ENCODE results near the gene CNIH3.

GRCh38 chr1:224694969-224695368 lies 78.9 kb downstream of the CNIH3 start:
- TF ChIP-seq, protein P1, sequence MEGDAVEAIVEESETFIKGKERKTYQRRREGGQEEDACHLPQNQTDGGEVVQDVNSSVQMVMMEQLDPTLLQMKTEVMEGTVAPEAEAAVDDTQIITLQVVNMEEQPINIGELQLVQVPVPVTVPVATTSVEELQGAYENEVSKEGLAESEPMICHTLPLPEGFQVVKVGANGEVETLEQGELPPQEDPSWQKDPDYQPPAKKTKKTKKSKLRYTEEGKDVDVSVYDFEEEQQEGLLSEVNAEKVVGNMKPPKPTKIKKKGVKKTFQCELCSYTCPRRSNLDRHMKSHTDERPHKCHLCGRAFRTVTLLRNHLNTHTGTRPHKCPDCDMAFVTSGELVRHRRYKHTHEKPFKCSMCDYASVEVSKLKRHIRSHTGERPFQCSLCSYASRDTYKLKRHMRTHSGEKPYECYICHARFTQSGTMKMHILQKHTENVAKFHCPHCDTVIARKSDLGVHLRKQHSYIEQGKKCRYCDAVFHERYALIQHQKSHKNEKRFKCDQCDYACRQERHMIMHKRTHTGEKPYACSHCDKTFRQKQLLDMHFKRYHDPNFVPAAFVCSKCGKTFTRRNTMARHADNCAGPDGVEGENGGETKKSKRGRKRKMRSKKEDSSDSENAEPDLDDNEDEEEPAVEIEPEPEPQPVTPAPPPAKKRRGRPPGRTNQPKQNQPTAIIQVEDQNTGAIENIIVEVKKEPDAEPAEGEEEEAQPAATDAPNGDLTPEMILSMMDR (optimal IDR thresholded peaks at IDR 0.05 in 1 of 3, IDR thresholded peaks at IDR 0.05 in 1 of 3, conservative IDR thresholded peaks at IDR 0.05 in 1 of 3; ENCODE audit: extremely low read depth in 1 of 3, insufficient read depth in 2 of 3, low read length in 3 of 3) = no peak
- TF ChIP-seq EZH2 (IDR thresholded peaks at IDR 0.05; ENCODE audit: low read length) = no peak

Measured in keratinocyte (primary cell).